ENCODE results near the gene IGFBP7.
A peak's percentile ranks its signal among the peaks of the same experiment; 100 is the strongest.

IGFBP7 gene

DNA sequence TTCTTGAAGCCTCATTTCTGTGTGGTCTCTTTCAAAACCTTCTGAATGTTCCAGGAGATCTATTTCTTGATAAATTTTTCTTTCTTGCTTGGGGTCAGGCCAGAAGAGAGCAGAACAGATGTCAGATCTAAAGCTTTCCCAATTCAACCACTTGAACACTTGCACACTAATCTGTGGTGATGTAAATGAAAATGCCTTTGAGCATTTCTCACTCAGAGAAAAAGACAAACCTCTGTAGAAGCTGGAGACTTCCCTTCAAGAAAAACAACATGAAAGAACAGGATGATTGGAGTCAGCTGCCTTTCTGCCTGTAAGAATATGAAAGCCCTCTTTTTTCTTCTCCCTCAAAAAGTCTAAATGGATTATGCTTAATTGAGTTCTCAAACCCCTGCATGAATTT, 11.2 kb downstream of the IGFBP7 start:
- TF ChIP-seq, protein P1, sequence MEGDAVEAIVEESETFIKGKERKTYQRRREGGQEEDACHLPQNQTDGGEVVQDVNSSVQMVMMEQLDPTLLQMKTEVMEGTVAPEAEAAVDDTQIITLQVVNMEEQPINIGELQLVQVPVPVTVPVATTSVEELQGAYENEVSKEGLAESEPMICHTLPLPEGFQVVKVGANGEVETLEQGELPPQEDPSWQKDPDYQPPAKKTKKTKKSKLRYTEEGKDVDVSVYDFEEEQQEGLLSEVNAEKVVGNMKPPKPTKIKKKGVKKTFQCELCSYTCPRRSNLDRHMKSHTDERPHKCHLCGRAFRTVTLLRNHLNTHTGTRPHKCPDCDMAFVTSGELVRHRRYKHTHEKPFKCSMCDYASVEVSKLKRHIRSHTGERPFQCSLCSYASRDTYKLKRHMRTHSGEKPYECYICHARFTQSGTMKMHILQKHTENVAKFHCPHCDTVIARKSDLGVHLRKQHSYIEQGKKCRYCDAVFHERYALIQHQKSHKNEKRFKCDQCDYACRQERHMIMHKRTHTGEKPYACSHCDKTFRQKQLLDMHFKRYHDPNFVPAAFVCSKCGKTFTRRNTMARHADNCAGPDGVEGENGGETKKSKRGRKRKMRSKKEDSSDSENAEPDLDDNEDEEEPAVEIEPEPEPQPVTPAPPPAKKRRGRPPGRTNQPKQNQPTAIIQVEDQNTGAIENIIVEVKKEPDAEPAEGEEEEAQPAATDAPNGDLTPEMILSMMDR (IDR thresholded peaks at IDR 0.05; ENCODE audit: insufficient read depth, low read length, missing control alignments): no peak
- CTCF ChIA-PET: interaction anchor here (0.8 to 1.0 kb wide), 2 partner anchors 34 to 64 kb away, joined by 3 to 4 read pairs; no protein-coding TSS in a partner anchor
- DNase-seq (ENCODE audit: low read depth, low spot score): peak; percentile 85

DNA sequence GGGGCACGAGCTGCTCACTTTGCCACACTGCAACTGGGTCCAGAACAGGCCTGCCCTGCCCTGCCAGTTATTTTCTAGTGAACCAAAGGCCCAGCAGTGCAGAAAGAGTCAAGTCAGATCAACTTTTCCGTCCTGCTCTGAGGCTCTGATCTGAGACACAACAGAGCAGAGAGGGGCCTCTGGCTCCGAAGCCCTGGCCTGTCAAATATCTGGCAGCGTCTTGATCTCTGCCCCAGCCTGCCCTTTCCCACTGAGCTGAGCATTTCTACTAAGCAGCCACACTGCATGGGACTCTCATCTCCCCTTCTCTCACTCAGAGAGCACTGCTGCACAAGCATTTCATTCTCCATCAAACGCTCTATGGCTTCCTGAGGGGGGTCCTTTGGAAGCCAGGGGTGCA, 11.8 kb downstream of the IGFBP7 start:
- ChIA-PET POLR2A (interaction anchor here (1.0 to 1.4 kb wide), 3 partner anchors 10 to 21 kb away, joined by 6 to 14 read pairs (median 6); no protein-coding TSS in a partner anchor), CTCF (interaction anchor here (0.9 to 1.0 kb wide), 2 partner anchors 17 to 33 kb away, joined by 3 read pairs; no protein-coding TSS in a partner anchor)
- no peak overlapping the region for H3K4me3 ChIP-seq (ENCODE audit: low read depth, low read length)
- TF ChIP-seq, protein P1 (IDR thresholded peaks at IDR 0.05; ENCODE audit: insufficient read depth, low read length, missing control alignments): no peak
- no peak for DNase-seq (ENCODE audit: low read depth, low spot score)

More for the DNA sequence above, 11.2 kb downstream of the IGFBP7 start:
- POLR2A ChIA-PET: interaction anchor here (0.7 to 1.4 kb wide), 4 partner anchors 9 to 65 kb away, joined by 3 to 14 read pairs (median 6); no protein-coding TSS in a partner anchor
- no peak overlapping the region for H3K4me3 ChIP-seq (ENCODE audit: low read depth, low read length)

DNA sequence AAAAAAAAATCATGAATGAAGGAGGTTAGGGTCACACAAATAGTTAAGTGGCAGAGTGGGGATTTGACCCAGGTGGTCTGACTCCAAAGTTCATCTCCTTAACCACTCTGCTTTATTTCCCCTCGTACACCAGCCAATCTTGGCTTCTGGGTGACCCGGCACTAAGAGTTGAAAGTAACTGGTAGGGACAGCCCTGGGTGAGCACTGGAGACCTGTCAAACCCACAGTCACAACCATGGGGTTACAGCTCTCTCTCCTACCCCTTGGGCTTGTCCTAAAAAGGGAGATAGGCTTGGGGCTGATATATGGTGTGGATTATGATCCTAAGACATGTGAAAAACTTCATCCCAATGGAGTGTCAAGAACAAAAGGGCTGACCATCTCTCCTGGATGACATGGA, 12.5 kb downstream of the IGFBP7 start:
- no peak overlapping the region for H3K4me3 ChIP-seq (ENCODE audit: low read depth, low read length)
- ChIA-PET CTCF (interaction anchor here (0.9 to 1.9 kb wide), 2 partner anchors 17 to 60 kb away, joined by 3 to 5 read pairs; no protein-coding TSS in a partner anchor), POLR2A (no interaction called here)
- TF ChIP-seq, protein P1 (IDR thresholded peaks at IDR 0.05; ENCODE audit: insufficient read depth, low read length, missing control alignments): no peak
- DNase-seq (ENCODE audit: low read depth, low spot score): no peak

DNA sequence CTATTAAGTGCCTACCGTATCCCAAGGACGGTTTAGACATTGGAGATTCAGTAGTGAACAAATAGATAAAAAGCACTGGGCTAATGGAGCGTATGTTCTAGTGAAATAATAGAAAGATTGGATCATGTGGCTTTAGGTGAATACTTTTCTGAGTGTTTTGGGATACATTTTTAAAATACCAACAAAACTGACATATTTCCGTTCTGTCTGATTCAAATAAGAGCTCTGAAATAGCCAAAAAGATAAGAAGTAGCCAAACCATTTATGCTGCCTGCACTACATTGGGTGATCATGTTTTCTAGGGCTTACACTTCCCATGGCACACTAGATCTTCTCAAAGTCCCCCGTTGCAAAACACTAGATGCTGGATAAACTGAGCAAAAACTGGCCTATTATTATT, 14.2 kb downstream of the IGFBP7 start:
- TF ChIP-seq, protein P1 (IDR thresholded peaks at IDR 0.05; ENCODE audit: insufficient read depth, low read length, missing control alignments): no peak
- ChIA-PET POLR2A (no interaction called here), CTCF (interaction anchor here (0.9 to 1.9 kb wide), 2 partner anchors 58 to 67 kb away, joined by 5 read pairs; no protein-coding TSS in a partner anchor)
- DNase-seq (ENCODE audit: low read depth, low spot score): no peak
- no peak overlapping the region for H3K4me3 ChIP-seq (ENCODE audit: low read depth, low read length)

DNA sequence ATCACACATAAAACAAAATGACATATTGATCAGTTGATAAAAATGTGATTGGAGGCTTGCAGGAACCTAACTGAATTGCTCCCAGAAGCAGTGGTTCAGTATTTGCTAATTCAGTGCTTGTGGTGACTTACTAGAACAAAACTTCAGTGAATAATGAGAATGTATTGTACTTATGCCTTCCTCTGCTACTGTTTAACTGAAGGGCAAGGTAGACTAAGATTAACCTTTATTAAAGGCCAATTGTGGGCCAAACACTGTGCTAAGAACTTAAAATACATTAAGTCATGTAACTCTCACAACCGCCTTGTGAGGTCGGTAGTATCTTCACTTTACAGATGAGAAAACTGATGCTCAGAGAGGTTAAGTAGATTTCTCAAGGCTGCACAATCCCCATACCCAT, 14.9 kb downstream of the IGFBP7 start:
- ChIA-PET POLR2A (interaction anchor here (0.6 to 1.4 kb wide), 4 partner anchors 14 to 1625 kb away, joined by 3 to 4 read pairs (median 4); partner anchors contain the start of gene POLR2B), CTCF (interaction anchor here (0.6 kb wide), 1 partner anchor 13 kb away, joined by 3 read pairs; no protein-coding TSS in a partner anchor)
- H3K4me3 ChIP-seq (ENCODE audit: low read depth, low read length): no peak overlapping the region
- TF ChIP-seq, protein P1 (IDR thresholded peaks at IDR 0.05; ENCODE audit: insufficient read depth, low read length, missing control alignments): no peak
- no peak for DNase-seq (ENCODE audit: low read depth, low spot score)

DNA sequence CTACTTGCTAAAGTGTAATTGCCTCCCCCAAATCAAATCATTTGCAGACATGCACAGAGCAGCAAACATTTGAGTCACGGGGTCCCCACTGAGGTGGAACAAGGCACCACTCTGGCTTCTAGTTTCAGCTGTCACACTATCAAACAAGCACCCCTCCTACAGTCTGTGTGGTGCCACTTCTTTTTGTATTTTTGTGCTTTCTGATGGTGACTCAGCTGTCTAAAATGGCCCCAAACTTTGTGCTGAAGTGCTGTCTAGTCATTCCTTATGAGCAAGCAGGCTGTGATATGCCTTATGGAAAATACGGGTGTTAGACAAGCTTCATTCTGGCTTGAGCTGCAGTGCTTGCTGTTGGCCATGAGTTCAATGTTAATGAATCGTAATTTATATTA, 15.4 kb downstream of the IGFBP7 start:
- H3K4me3 ChIP-seq (ENCODE audit: low read depth, low read length): no peak overlapping the region
- ChIA-PET CTCF (interaction anchor here (0.6 to 1.7 kb wide), 2 partner anchors 12 to 14 kb away, joined by 3 to 4 read pairs; no protein-coding TSS in a partner anchor), POLR2A (interaction anchor here (0.5 to 1.4 kb wide), 5 partner anchors 14 to 1625 kb away, joined by 3 to 4 read pairs (median 4); partner anchors contain the start of gene POLR2B)
- TF ChIP-seq, protein P1 (IDR thresholded peaks at IDR 0.05; ENCODE audit: insufficient read depth, low read length, missing control alignments): no peak
- no peak for DNase-seq (ENCODE audit: low read depth, low spot score)

All from AG04449 (cell line).